Naive thymus-derived CD4-positive, alpha-beta T cell (primary cell): ENCODE measurements around the gene FKBP4. TPM values are rescaled to one million over a fixed set of nuclear protein-coding genes. Genes with fewer than 3 reads are reported as not detected.

Experiments used
- ATAC-seq: fragments of 150-1000 bp; cut with Tn5 transposase; 2 replicates; pipeline ENCODE4 v1.10.0; 2021; ENCODE audit warnings: mild to moderate bottlenecking, moderate library complexity
- CTCF ChIA-PET: fragments of 350-600 bp; sonication (Branson Sonifier 250); formaldehyde crosslinking; loops from one replicate; lab custom pipeline; 2021; ENCODE audit warnings: antibody characterized with exemption; lab: Charles Lee
- POLR2A ChIA-PET: fragments of 350-600 bp; sonication (Branson Sonifier 250); formaldehyde crosslinking; loops from one replicate; lab custom pipeline; 2021; ENCODE audit warnings: antibody characterized with exemption, inconsistent platforms; lab: Charles Lee
- DNase-seq, 9 donors: peaks; one replicate each; pipeline versions ENCODE4 v3.0.0 to v3.0.0-alpha.2; 2020 to 2022; ENCODE audit warnings: mixed read lengths in 1 of 9
- H3K27ac ChIP-seq: one replicate; pipeline ENCODE4 v1.7.0; 2013; ENCODE audit warnings: mild to moderate bottlenecking, low read depth, low read length, moderate library complexity
- H3K27me3 ChIP-seq, 2 donors: one replicate each; pipeline ENCODE4 v1.7.0; 2013; ENCODE audit warnings: low read length in 2 of 2, mild to moderate bottlenecking in 2 of 2, moderate library complexity in 2 of 2; ENCODE audit not compliant: control insufficient read depth in 2 of 2, insufficient read depth in 2 of 2
- H3K36me3 ChIP-seq, 3 experiments: 1 replicate in 2 of 3; 2 replicates in 1 of 3; pipeline ENCODE4 v1.7.0; 2013; ENCODE audit warnings: low read length in 3 of 3, mild to moderate bottlenecking in 3 of 3, moderate library complexity in 1 of 3; ENCODE audit not compliant: insufficient read depth in 3 of 3, control insufficient read depth in 2 of 3
- H3K4me1 ChIP-seq, 2 donors: one replicate each; pipeline ENCODE4 v1.7.0; 2013; ENCODE audit warnings: low read length in 2 of 2, mild to moderate bottlenecking in 2 of 2, moderate library complexity in 1 of 2; ENCODE audit not compliant: control insufficient read depth in 2 of 2, insufficient read depth in 2 of 2
- H3K4me3 ChIP-seq: 2 replicates; pipeline ENCODE4 v1.7.0; 2013; ENCODE audit warnings: mild to moderate bottlenecking, low read length
- H3K9me3 ChIP-seq, 3 experiments: 1 replicate in 2 of 3; 2 replicates in 1 of 3; pipeline ENCODE4 v1.7.0; 2013; ENCODE audit warnings: low read length in 3 of 3; ENCODE audit not compliant: control insufficient read depth in 2 of 3
- H3K27ac Mint-ChIP-seq, 9 donors: one replicate each; pipeline ENCODE4 v1.8.0; 2020 to 2022; ENCODE audit warnings: mixed read lengths in 9 of 9, mild to moderate bottlenecking in 8 of 9, moderate library complexity in 5 of 9, inconsistent platforms in 2 of 9
- H3K27me3 Mint-ChIP-seq, 5 donors: one replicate each; pipeline ENCODE4 v1.8.0; 2021 to 2022; ENCODE audit warnings: mixed read lengths in 5 of 5, mild to moderate bottlenecking in 1 of 5
- H3K36me3 Mint-ChIP-seq, 5 donors: one replicate each; pipeline ENCODE4 v1.8.0; 2020 to 2022; ENCODE audit warnings: mixed read lengths in 5 of 5, mild to moderate bottlenecking in 3 of 5, inconsistent platforms in 1 of 5
- H3K4me1 Mint-ChIP-seq, 7 donors: one replicate each; pipeline ENCODE4 v1.8.0; 2020 to 2022; ENCODE audit warnings: mixed read lengths in 7 of 7, mild to moderate bottlenecking in 3 of 7, inconsistent platforms in 1 of 7
- H3K4me3 Mint-ChIP-seq, 10 donors: one replicate each; pipeline ENCODE4 v1.8.0; 2020 to 2022; ENCODE audit warnings: mild to moderate bottlenecking in 10 of 10, mixed read lengths in 10 of 10, moderate library complexity in 6 of 10, inconsistent platforms in 2 of 10
- H3K9me3 Mint-ChIP-seq, 11 donors: one replicate each; pipeline ENCODE4 v1.8.0; 2020 to 2022; ENCODE audit warnings: mixed read lengths in 11 of 11, mild to moderate bottlenecking in 4 of 11, inconsistent platforms in 1 of 11, moderate library complexity in 1 of 11
- intact Hi-C, 2 donors: fragments of 100-400 bp; cut with micrococcal nuclease; formaldehyde crosslinking; loops; one replicate each; pipeline ENCODE4 v1.15.1; 2023
- polyA plus RNA-seq, 2 donors: library from polyadenylated mRNA; unstranded; fragments of 300-500 nt; fragmentation: Illumina TruSeq; gene quantifications; one replicate each; pipeline ENCODE4 v1.2.3, GENCODE V29; 2021
- total RNA-seq, 6 experiments: library from RNA in 5 of 6; stranded (reverse) in 5 of 6; gene quantifications; 1 replicate in 5 of 6; 2 replicates in 1 of 6; pipeline ENCODE4 v1.2.3 and lab custom pipeline; 2021 to 2026

FKBP4 gene
- total and polyA plus RNA-seq, 7 experiments from 2014 or later: 27.3 to 95.4 (median 51.9) TPM

GRCh38 chr12:2813214-2814185 is 18.7 kb downstream of the FKBP4 start:
- no peak for ATAC-seq
- H3K36me3 ChIP-seq: peaks cover 0 to 24% (median 11%) of the 10 kb centered on the region in 3 experiments
- H3K9me3 Mint-ChIP-seq: peaks cover 0 to 4% (median 0%) of the 10 kb centered on the region in 11 donors
- ChIA-PET CTCF (interaction anchor here (0.5 to 1.9 kb wide), 6 partner anchors 9 to 199 kb away, joined by 3 to 6 read pairs (median 4); no protein-coding TSS in a partner anchor), POLR2A (interaction anchor here (0.7 to 6.8 kb wide), 10 partner anchors 9 to 810 kb away, joined by 3 to 65 read pairs (median 4); partner anchors contain the start of genes DCP1B, FKBP4, FOXM1 and RHNO1)
- H3K27ac Mint-ChIP-seq: peak overlapping the region; percentile 97 to 100 (median 100)
- peak overlapping the region; percentile 81 to 100 (median 99) for H3K4me3 Mint-ChIP-seq
- peaks cover 6 to 19% (median 8%) of the 10 kb centered on the region in 5 donors for H3K36me3 Mint-ChIP-seq
- peaks cover 5 to 15% of the 10 kb centered on the region in 2 donors for H3K4me1 ChIP-seq
- no peaks in the 10 kb centered on the region for H3K27me3 Mint-ChIP-seq
- no peaks in the 10 kb centered on the region for H3K9me3 ChIP-seq
- no peaks in the 10 kb centered on the region for H3K27me3 ChIP-seq
- intact Hi-C loops: loop anchor here (1.0 to 10.0 kb wide), 9 partner anchors 29 to 1511 kb away; partner anchors contain the start of genes DCP1B (in 1 of the 2), FBXL14 (in 1 of the 2), PARP11 (in 1 of the 2) and TIGAR (in 1 of the 2)
- peak overlapping the region; percentile 88 for H3K27ac ChIP-seq
- peaks cover 20 to 47% (median 41%) of the 10 kb centered on the region in 7 donors for H3K4me1 Mint-ChIP-seq
- peak in 8 of 9 donors; percentile 19 to 61 (median 41) for DNase-seq
- peak overlapping the region; percentile 97 for H3K4me3 ChIP-seq

GRCh38 chr12:2819810-2820209 is 25.0 kb downstream of the FKBP4 start:
- Histone ChIP-seq H3K36me3 (peaks cover 15 to 84% (median 54%) of the 10 kb centered on the region in 3 experiments), H3K4me3 (no peak overlapping the region), H3K27me3 (no peaks in the 10 kb centered on the region), H3K27ac (no peak overlapping the region), H3K4me1 (no peaks in the 10 kb centered on the region), H3K9me3 (no peaks in the 10 kb centered on the region)
- H3K27ac Mint-ChIP-seq: peak overlapping the region in 2 of 9 donors; percentile 51 to 57
- peaks cover 2 to 21% (median 17%) of the 10 kb centered on the region in 7 donors for H3K4me1 Mint-ChIP-seq
- H3K4me3 Mint-ChIP-seq: no peak overlapping the region
- H3K27me3 Mint-ChIP-seq: no peaks in the 10 kb centered on the region
- peaks cover 10 to 66% (median 29%) of the 10 kb centered on the region in 5 donors for H3K36me3 Mint-ChIP-seq
- ChIA-PET POLR2A (interaction anchor here (0.6 to 0.7 kb wide), 3 partner anchors 9 to 60 kb away, joined by 3 to 4 read pairs (median 3); no protein-coding TSS in a partner anchor), CTCF (interaction anchor here (0.6 to 0.7 kb wide), 2 partner anchors 109 to 137 kb away, joined by 3 to 5 read pairs; no protein-coding TSS in a partner anchor)
- no peak for DNase-seq
- no peaks in the 10 kb centered on the region for H3K9me3 Mint-ChIP-seq
- intact Hi-C loops: loop anchor here (10.0 kb wide), 3 partner anchors 815 to 1505 kb away; partner anchors contain the start of genes DCP1B (in 1 of the 2), FBXL14 (in 1 of the 2) and TIGAR (in 1 of the 2)
- no peak for ATAC-seq

GRCh38 chr12:2820432-2820831 is 25.7 kb downstream of the FKBP4 start:
- Histone ChIP-seq H3K9me3 (no peaks in the 10 kb centered on the region), H3K36me3 (peaks cover 20 to 86% (median 61%) of the 10 kb centered on the region in 3 experiments), H3K27ac (no peak overlapping the region), H3K4me1 (no peaks in the 10 kb centered on the region), H3K4me3 (no peak overlapping the region), H3K27me3 (no peaks in the 10 kb centered on the region)
- ATAC-seq (no peak), DNase-seq (no peak)
- Mint-ChIP-seq H3K4me1 (peaks cover 1 to 18% (median 11%) of the 10 kb centered on the region in 7 donors), H3K9me3 (no peaks in the 10 kb centered on the region), H3K27ac (no peak overlapping the region), H3K4me3 (no peak overlapping the region), H3K36me3 (peaks cover 10 to 71% (median 35%) of the 10 kb centered on the region in 5 donors), H3K27me3 (no peaks in the 10 kb centered on the region)
- intact Hi-C loops: no loop called here
- POLR2A ChIA-PET: interaction anchor here (0.6 kb wide), 1 partner anchor 60 kb away, joined by 4 read pairs; no protein-coding TSS in a partner anchor
- CTCF ChIA-PET: interaction anchor here (0.6 kb wide), 1 partner anchor 108 kb away, joined by 5 read pairs; no protein-coding TSS in a partner anchor

GRCh38 chr12:2823483-2823882 is 28.7 kb downstream of the FKBP4 start:
- intact Hi-C loops: no loop called here
- no peak overlapping the region for H3K27ac Mint-ChIP-seq
- peaks cover 4 to 70% (median 27%) of the 10 kb centered on the region in 5 donors for H3K36me3 Mint-ChIP-seq
- ChIA-PET CTCF (no interaction called here), POLR2A (no interaction called here)
- no peaks in the 10 kb centered on the region for H3K4me1 ChIP-seq
- peaks cover 0 to 10% (median 0%) of the 10 kb centered on the region in 7 donors for H3K4me1 Mint-ChIP-seq
- H3K4me3 Mint-ChIP-seq: no peak overlapping the region
- H3K27me3 Mint-ChIP-seq: no peaks in the 10 kb centered on the region
- peaks cover 25 to 97% (median 51%) of the 10 kb centered on the region in 3 experiments for H3K36me3 ChIP-seq
- ATAC-seq (no peak), DNase-seq (no peak)
- H3K27ac ChIP-seq: no peak overlapping the region
- H3K4me3 ChIP-seq: no peak overlapping the region
- H3K9me3 Mint-ChIP-seq: no peaks in the 10 kb centered on the region
- no peaks in the 10 kb centered on the region for H3K27me3 ChIP-seq
- no peaks in the 10 kb centered on the region for H3K9me3 ChIP-seq

GRCh38 chr12:2824541-2824940 is 29.8 kb downstream of the FKBP4 start:
- Mint-ChIP-seq H3K4me3 (no peak overlapping the region), H3K9me3 (no peaks in the 10 kb centered on the region), H3K27ac (no peak overlapping the region), H3K36me3 (peaks cover 4 to 65% (median 31%) of the 10 kb centered on the region in 5 donors), H3K4me1 (peaks cover 0 to 10% (median 0%) of the 10 kb centered on the region in 7 donors), H3K27me3 (no peaks in the 10 kb centered on the region)
- ChIA-PET POLR2A (interaction anchor here (1.2 kb wide), 1 partner anchor 10 kb away, joined by 3 read pairs; no protein-coding TSS in a partner anchor), CTCF (interaction anchor here (0.9 kb wide), 1 partner anchor 9 kb away, joined by 3 read pairs; no protein-coding TSS in a partner anchor)
- H3K9me3 ChIP-seq: no peaks in the 10 kb centered on the region
- H3K27me3 ChIP-seq: no peaks in the 10 kb centered on the region
- no peak overlapping the region for H3K27ac ChIP-seq
- intact Hi-C loops: no loop called here
- DNase-seq: no peak
- peaks cover 25 to 89% (median 54%) of the 10 kb centered on the region in 3 experiments for H3K36me3 ChIP-seq
- no peak for ATAC-seq
- no peak overlapping the region for H3K4me3 ChIP-seq
- H3K4me1 ChIP-seq: no peaks in the 10 kb centered on the region

- no peaks in the 10 kb centered on the region for H3K9me3 Mint-ChIP-seq
- no peaks in the 10 kb centered on the region for H3K27me3 ChIP-seq
- CTCF ChIA-PET: interaction anchor here (0.9 kb wide), 1 partner anchor 9 kb away, joined by 3 read pairs; no protein-coding TSS in a partner anchor
- H3K27me3 Mint-ChIP-seq: no peaks in the 10 kb centered on the region
- no peak overlapping the region for H3K4me3 ChIP-seq
- H3K4me1 ChIP-seq: no peaks in the 10 kb centered on the region
- DNase-seq (no peak), ATAC-seq (no peak)
- no peaks in the 10 kb centered on the region for H3K9me3 ChIP-seq
- H3K36me3 ChIP-seq: peaks cover 25 to 83% (median 54%) of the 10 kb centered on the region in 3 experiments
- H3K4me1 Mint-ChIP-seq: peaks cover 0 to 6% (median 0%) of the 10 kb centered on the region in 7 donors
- peaks cover 4 to 61% (median 25%) of the 10 kb centered on the region in 5 donors for H3K36me3 Mint-ChIP-seq
- H3K27ac ChIP-seq: no peak overlapping the region
- intact Hi-C loops: no loop called here
- POLR2A ChIA-PET: interaction anchor here (1.2 kb wide), 1 partner anchor 11 kb away, joined by 3 read pairs; no protein-coding TSS in a partner anchor
- peak overlapping the region in 2 of 9 donors; percentile 76 to 84 for H3K27ac Mint-ChIP-seq
- H3K4me3 Mint-ChIP-seq: no peak overlapping the region
Observed at GRCh38 chr12:2825132-2825531, 30.4 kb downstream of the FKBP4 start.
